Subcutaneous adipose tissue (tissue), 4 donors: ENCODE results near the gene CADPS. TPM values are rescaled to one million over a fixed set of nuclear protein-coding genes. Genes with fewer than 3 reads are reported as not detected.

Source experiments
- CTCF ChIP-seq: fragments of 450-650 bp; IDR thresholded peaks from one replicate; pipeline ENCODE4 v1.5.1; 2016; ENCODE audit warnings: low read depth, mild to moderate bottlenecking, control low read depth, antibody characterized with exemption, moderate library complexity
- total RNA-seq, 4 donors: library from RNA; depleted of rRNA; stranded (reverse); fragments of >200 nt; gene quantifications; one replicate each; pipeline ENCODE4 v1.1.0, GENCODE V29; 2016

Gene CADPS
- total RNA-seq, 4 donors from 2014 or later = 1.9 to 25.1 TPM; not detected in 2

DNA sequence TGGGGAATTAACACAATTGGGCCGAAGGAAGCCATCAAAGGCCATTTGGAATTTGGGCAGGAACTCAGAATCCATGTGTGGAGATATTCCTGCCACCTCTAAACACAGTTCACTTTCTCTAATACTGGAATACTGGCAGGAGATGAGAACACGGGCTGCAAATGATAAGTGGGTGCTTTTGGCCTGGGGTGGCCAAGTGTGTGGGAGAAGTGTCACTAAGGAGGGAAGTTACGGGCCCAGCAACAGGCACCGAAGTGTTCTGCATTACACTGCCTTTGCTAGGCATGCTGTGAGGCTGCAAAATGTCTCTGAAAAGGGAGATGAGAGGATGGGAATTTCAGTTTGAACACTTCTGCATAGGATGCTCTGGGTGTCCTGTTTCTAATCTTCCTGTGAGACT lies 412.4 kb downstream of the CADPS start:
- TF ChIP-seq CTCF = no peak

- no peak for TF ChIP-seq CTCF
These were observed 413.0 kb downstream of the CADPS start for GRCh38 chr3:62462104-62462762.

DNA sequence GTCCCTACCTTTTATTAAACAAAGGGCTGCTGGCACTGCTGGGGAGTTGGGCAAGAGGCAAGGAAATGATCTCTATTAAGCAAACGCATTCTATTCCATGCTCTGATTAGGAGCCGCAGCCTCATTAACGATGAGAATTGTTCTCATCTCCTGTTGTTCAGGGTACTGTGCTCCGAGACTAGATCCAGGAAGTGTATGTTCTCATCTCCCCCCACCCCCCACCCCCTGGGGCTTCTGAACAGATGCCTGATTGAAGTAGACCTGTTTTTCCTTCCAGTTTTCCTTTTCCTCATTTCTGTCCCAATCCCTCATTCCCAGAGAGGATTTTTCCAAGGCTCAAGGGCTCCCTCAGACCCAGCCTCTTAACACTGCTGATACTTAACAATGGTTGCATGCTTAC lies 420.3 kb downstream of the CADPS start:
- TF ChIP-seq CTCF = no peak

GRCh38 chr3:62453448-62453847 lies 421.8 kb downstream of the CADPS start:
- TF ChIP-seq CTCF = no peak

DNA sequence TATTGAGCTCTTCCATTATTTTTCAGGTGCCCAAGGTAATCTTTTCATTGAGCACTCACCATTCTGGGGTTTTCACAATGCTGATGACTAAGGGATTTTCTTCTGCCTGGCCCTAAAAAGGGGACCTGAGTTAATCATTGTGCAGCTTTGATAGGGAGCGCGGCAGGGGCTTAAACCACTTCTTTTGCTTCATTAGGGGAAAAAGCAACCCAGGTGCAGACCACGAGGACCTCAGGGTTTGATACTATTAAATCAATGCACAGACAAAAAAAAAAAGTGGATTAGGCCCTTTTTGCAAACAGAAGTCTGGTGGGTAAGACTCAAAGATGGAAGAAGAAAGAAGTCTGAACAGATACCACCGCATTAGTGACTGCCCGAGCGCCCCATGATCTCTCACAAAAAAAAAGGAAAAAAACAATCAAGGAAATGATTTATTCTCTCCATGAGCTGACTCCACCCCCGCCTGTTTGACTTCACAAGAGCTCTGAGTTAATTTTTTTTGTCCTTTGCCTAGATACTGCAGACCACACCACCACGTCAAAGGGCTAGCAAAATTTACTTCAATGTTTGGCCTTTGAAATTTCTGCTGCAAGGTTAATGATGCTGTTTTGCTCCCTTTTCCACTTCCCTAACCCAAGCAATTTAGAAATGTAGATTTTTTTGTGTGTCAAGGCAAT lies 423.9 kb downstream of the CADPS start:
- no peak for TF ChIP-seq CTCF

- no peak for TF ChIP-seq CTCF
These were observed 428.8 kb downstream of the CADPS start for GRCh38 chr3:62446337-62446940.

- no peak for TF ChIP-seq CTCF
These were observed 429.9 kb downstream of the CADPS start for GRCh38 chr3:62445275-62445674.
